Vein endothelial cell (primary cell): ENCODE data around the gene RANGRF. TPM values are rescaled to one million over a fixed set of nuclear protein-coding genes. Genes with fewer than 3 reads are reported as not detected.

Experiments used
- small RNA-seq: library from RNA; depleted of rRNA; stranded (forward); fragments of <200 nt; gene quantifications from one replicate; pipeline ENCODE3, GENCODE V24; 2012
- total RNA-seq: library from RNA; depleted of rRNA; stranded (reverse); fragments of >200 nt; gene quantifications from 2 replicates; pipeline ENCODE4 v1.2.3, GENCODE V29; 2012

The RANGRF gene, protein sequence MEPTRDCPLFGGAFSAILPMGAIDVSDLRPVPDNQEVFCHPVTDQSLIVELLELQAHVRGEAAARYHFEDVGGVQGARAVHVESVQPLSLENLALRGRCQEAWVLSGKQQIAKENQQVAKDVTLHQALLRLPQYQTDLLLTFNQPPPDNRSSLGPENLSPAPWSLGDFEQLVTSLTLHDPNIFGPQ
- total RNA-seq, result 11.2 and 11.8 TPM in 2 replicates

DNA sequence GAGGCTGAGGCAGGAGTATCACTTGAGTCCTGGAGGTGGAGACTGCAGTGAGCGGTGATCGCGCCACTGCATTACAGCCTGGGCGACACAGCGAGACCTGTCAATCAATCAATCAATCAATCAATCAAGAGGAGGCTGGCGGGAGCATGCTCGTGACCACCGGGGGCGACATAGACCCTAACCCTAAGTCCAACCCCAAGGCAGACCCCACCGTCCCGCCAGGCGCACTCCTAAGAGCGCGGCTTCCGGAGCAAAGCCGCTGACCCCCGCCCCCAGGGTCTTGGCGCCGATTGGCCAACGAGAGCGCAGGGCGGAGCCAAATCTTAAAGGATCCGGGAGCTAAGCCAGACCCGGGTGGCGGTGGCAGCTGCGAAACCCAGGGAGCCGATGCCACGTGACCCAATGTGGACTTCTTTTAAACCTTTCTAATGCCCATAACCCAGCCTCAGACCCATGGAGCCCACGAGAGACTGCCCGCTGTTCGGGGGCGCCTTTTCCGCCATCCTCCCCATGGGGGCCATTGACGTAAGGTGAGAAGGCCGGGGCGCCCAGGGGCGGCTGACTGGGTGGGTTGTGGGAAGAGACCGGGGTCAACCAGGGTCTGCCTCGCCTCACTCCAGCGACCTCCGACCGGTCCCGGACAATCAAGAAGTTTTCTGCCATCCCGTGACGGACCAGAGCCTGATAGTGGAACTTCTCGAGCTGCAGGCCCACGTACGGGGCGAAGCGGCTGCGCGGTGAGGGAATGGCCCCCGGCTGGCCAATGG lies at the start of gene RANGRF:
TSS of gene RANGRF (plus strand) at position 335 of the 767 bp plus-strand sequence. CDS start at position 454, 119 bp downstream.

DNA sequence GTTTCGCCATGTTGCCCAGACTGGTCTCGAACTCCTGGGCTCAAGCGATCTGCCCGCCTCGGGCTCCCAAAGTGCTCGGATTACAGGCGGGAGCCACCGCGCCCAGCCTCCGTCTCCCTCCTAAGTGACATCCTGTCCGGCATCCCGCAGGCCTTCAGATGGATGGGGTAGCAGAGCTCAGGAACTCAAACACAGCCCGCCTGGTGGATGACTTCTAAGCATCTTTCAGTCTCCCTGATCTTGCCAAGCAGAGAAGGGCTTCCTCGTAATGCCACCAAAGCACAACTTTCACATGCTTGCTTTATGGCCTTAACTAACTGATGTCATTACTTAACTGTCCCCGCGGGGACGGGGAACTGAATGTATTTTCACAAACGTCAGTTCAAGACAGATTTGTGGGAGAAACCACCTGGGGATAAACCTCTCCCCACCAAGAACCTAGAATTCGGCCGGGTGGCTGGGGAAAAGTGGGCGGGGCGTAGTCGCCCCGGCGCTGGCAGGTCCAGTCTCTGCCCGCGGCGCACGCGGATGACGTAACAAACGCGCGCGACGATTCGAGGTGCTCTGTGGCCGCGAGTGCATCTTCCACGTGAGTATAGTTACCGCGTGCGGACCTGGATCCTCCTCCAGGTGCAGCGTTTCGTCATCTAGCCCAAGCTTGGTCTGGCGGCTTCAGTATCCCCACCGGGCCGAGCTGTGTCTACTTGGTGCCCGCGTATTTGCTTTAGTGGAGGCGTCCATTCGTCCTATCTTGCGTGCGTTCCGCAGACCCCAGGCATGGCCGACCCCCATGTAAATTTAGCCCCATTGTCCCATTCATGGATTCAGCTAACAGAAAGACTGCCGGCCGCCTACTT lies 39.5 kb upstream of the RANGRF start, which contains the start of gene PFAS:
TSS of gene PFAS (plus strand) at position 539 of the 857 bp plus-strand sequence. CDS start 4,649 bp downstream, outside the sequence.

DNA sequence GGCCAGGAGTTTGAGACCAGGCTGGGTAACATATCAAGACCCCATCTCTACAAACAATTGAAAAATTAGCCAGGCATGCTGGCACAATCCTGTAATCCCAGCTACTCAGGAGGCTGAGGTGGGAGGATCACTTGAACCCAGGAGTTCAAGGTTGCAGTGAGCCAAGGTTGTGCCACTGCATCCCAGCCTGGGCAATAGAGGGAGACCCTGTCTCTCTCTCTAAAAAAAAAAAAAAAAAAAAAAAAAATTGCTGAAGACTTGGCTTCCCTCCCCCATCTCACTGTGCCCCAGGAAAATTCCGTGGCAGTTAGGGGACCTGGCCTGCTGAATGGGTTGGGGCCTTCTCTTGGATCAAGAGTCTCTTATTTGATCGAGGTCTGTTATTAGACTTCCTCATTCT lies 51.1 kb downstream of the RANGRF start, which contains the start of gene ODF4:
TSS of gene ODF4 (plus strand) at position 301 of the 400 bp plus-strand sequence. CDS start 212 bp downstream, outside the sequence.

Small RNA genes within 50 kb of the gene (small RNA-seq; reads per million reads assigned to genes)
- gene RF00265, result not detected

Other genes starting within 250 kb of the RANGRF start
- gene ALOX15B, start 249.6 kb upstream of the RANGRF start, total RNA-seq, result not detected in 2 replicates
- gene ALOX12B, start 201.0 kb upstream of the RANGRF start, total RNA-seq, result not detected in 2 replicates
- gene ALOXE3, start 170.2 kb upstream of the RANGRF start, total RNA-seq, result under 0.01 TPM in 1 of 2 replicates, not detected in the other
- 0.19 and 0.33 TPM in 2 replicates for gene HES7, start 164.6 kb upstream of the RANGRF start, total RNA-seq
- 9.9 and 12.1 TPM in 2 replicates for gene PER1, start 136.3 kb upstream of the RANGRF start, total RNA-seq
- 5.5 and 5.6 TPM in 2 replicates for gene VAMP2, start 125.7 kb upstream of the RANGRF start, total RNA-seq
- gene TMEM107, start 112.3 kb upstream of the RANGRF start, total RNA-seq, result 17.7 and 19.6 TPM in 2 replicates
- gene BORCS6, start 98.5 kb upstream of the RANGRF start, total RNA-seq, result 10.8 and 11.3 TPM in 2 replicates
- gene AURKB, start 78.1 kb upstream of the RANGRF start, total RNA-seq, result 17.6 and 26.1 TPM in 2 replicates
- 16.0 and 17.5 TPM in 2 replicates for gene CTC1, start 40.6 kb upstream of the RANGRF start, total RNA-seq
- 49.6 and 50.2 TPM in 2 replicates for gene PFAS, start 39.4 kb upstream of the RANGRF start, total RNA-seq
- gene SLC25A35, start 6.7 kb downstream of the RANGRF start, total RNA-seq, result 0.67 and 0.98 TPM in 2 replicates
- gene ARHGEF15, start 21.6 kb downstream of the RANGRF start, total RNA-seq, result 38.0 and 42.1 TPM in 2 replicates
- gene ODF4, start 51.2 kb downstream of the RANGRF start, total RNA-seq, result not detected in 2 replicates
- gene RPL26, start 94.5 kb downstream of the RANGRF start, total RNA-seq, result 3,164 and 3,604 TPM in 2 replicates
- not detected in 2 replicates for gene RNF222, start 109.2 kb downstream of the RANGRF start, total RNA-seq
- gene NDEL1, start 147.2 kb downstream of the RANGRF start, total RNA-seq, result 57.5 and 62.9 TPM in 2 replicates